PC-3 (cell line): ENCODE measurements around the gene TRPM5.

Source experiments
- EZH2 ChIP-seq: fragments of 300-600 bp; sonication (generic); IDR thresholded peaks from one replicate; pipeline ENCODE4 v1.6.1; 2017; ENCODE audit warnings: antibody characterized with exemption, mild to moderate bottlenecking, low read length; ENCODE audit not compliant: unreplicated experiment
- EZH2phosphoT487 ChIP-seq: fragments of 300-600 bp; sonication (generic); IDR thresholded peaks from 2 replicates; pipeline ENCODE4 v1.6.1; 2018; ENCODE audit warnings: mild to moderate bottlenecking, antibody characterized with exemption, low read length, borderline replicate concordance
- TF ChIP-seq, protein P1 (sequence below): fragments of 300-600 bp; sonication (generic); conservative IDR thresholded peaks from 2 replicates; pipeline ENCODE4 v1.5.1; 2017; ENCODE audit warnings: antibody characterized with exemption, low read depth, mild to moderate bottlenecking, low read length

GRCh38 chr11:2398664-2399355 is 45.5 kb downstream of the TRPM5 start:
- TF ChIP-seq, protein P1, sequence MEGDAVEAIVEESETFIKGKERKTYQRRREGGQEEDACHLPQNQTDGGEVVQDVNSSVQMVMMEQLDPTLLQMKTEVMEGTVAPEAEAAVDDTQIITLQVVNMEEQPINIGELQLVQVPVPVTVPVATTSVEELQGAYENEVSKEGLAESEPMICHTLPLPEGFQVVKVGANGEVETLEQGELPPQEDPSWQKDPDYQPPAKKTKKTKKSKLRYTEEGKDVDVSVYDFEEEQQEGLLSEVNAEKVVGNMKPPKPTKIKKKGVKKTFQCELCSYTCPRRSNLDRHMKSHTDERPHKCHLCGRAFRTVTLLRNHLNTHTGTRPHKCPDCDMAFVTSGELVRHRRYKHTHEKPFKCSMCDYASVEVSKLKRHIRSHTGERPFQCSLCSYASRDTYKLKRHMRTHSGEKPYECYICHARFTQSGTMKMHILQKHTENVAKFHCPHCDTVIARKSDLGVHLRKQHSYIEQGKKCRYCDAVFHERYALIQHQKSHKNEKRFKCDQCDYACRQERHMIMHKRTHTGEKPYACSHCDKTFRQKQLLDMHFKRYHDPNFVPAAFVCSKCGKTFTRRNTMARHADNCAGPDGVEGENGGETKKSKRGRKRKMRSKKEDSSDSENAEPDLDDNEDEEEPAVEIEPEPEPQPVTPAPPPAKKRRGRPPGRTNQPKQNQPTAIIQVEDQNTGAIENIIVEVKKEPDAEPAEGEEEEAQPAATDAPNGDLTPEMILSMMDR, result no peak
- TF ChIP-seq EZH2 (no peak), EZH2phosphoT487 (no peak)
